Activated CD4-positive, alpha-beta T cell treated with anti-CD3 and anti-CD28 coated beads, Interleukin-10, Interleukin-2, amounts not matched to agents 100 ng/mL and 50 ng/mL, durations not matched to agents 16 hours and 8 hours (primary cell): ENCODE measurements around the gene DNAI4.
"Not testable (repeated sequence)": the region's sequence is repeated elsewhere in the genome, so short reads cannot be mapped to it uniquely, and the experiment has no call there.

Experiments used
- DNase-seq: peaks from one replicate; pipeline ENCODE4 v3.0.0-alpha.2; 2020

Gene DNAI4

GRCh38 chr1:66924756-66925557 is at the start of gene DNAI4, which contains the start of gene MIER1:
Gene DNAI4 (minus strand): TSS chr1:66924856. CDS start chr1:66924831, 25 bp downstream.
Gene MIER1 (plus strand): TSS chr1:66924990. CDS start chr1:66925029, 39 bp downstream.
- peak; percentile 98 for DNase-seq

- no peak for DNase-seq
These were observed 43.9 kb upstream of the DNAI4 start for GRCh38 chr1:66968574-66968973.

- DNase-seq: not testable (repeated sequence)
These were observed 41.7 kb upstream of the DNAI4 start for GRCh38 chr1:66966188-66966873.

GRCh38 chr1:66957938-66958337 is 33.3 kb upstream of the DNAI4 start:
- DNase-seq: no peak

- DNase-seq: peak; percentile 34
These were observed 29.6 kb upstream of the DNAI4 start for GRCh38 chr1:66954208-66954607.

- DNase-seq: no peak
These were observed 26.9 kb upstream of the DNAI4 start for GRCh38 chr1:66951513-66951912.

GRCh38 chr1:66947267-66947666 is 22.6 kb upstream of the DNAI4 start:
- no peak for DNase-seq

GRCh38 chr1:66945316-66945715 is 20.7 kb upstream of the DNAI4 start:
- no peak for DNase-seq

GRCh38 chr1:66944330-66945274 is 19.9 kb upstream of the DNAI4 start:
- no peak for DNase-seq

GRCh38 chr1:66943361-66943969 is 18.8 kb upstream of the DNAI4 start:
- no peak for DNase-seq

- DNase-seq: no peak
These were observed 16.3 kb upstream of the DNAI4 start for GRCh38 chr1:66940981-66941380.

GRCh38 chr1:66938613-66939012 is 14.0 kb upstream of the DNAI4 start:
- no peak for DNase-seq

GRCh38 chr1:66937529-66938234 is 13.0 kb upstream of the DNAI4 start:
- no peak for DNase-seq

- DNase-seq: no peak
These were observed 9.4 kb upstream of the DNAI4 start for GRCh38 chr1:66933887-66934700.

- no peak for DNase-seq
These were observed 7.6 kb upstream of the DNAI4 start for GRCh38 chr1:66932291-66932690.

- peak; percentile 62 for DNase-seq
These were observed 6.9 kb upstream of the DNAI4 start for GRCh38 chr1:66931590-66931989.

GRCh38 chr1:66930823-66931174 is 6.1 kb upstream of the DNAI4 start:
- no peak for DNase-seq

GRCh38 chr1:66929999-66930822 is 5.6 kb upstream of the DNAI4 start:
- peak; percentile 97 for DNase-seq

- DNase-seq: no peak
These were observed 5.0 kb upstream of the DNAI4 start for GRCh38 chr1:66929691-66929998.

GRCh38 chr1:66929146-66929688 is 4.6 kb upstream of the DNAI4 start:
- DNase-seq: peak; percentile 37
